ENCODE results near the gene EMILIN2.
"Not testable (repeated sequence)": the region's sequence is repeated elsewhere in the genome, so short reads cannot be mapped to it uniquely, and the experiment has no call there.

EMILIN2 gene

DNA sequence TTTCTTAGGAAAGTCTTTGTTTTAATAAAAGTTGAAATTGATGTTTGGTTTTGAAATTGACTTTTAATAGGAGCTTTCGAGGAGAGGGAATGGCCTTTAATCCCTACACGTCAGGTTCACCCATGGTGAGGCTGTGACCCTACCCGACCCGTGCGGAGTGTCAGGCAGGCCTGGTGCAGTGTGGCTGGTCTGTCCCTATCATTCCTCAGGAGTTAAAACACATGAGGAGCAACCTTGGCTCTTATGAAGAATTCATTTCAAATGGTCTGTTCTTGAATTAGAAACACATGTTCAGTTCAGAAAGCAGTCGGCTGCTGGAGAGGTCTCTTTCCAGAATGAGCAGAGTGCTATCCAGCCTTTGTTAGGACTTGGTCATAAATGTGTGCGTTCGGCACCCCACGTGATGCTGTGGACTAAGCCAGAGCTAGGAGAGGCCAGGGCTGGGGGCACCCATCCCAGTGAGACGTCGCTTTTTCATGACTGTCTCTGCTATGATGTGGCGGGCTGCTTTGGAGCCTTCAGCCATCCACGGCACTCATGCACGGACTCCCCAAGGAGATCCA lies 54.7 kb downstream of the EMILIN2 start:
- peak; percentile 81 for DNase-seq

DNA sequence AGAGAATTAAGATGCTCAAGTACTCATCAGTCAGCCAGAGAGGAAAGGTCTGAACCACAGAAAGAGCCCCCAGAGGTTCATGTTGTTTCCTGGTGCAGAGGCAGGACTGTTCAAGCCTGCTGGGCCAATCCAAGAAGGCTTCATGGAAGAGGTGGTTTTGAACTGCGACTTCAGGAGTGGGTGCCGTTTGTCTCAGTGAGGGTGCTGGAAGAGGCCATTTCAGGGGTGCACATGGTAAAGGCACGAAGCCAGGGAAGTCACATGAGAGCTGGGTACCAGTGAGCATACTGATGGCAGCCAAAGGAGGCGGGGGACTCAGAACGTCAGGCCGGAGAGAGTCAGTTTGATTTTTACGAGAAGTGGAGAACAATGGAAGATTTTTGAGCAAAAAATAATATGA lies 55.5 kb downstream of the EMILIN2 start:
- no peak for DNase-seq

DNA sequence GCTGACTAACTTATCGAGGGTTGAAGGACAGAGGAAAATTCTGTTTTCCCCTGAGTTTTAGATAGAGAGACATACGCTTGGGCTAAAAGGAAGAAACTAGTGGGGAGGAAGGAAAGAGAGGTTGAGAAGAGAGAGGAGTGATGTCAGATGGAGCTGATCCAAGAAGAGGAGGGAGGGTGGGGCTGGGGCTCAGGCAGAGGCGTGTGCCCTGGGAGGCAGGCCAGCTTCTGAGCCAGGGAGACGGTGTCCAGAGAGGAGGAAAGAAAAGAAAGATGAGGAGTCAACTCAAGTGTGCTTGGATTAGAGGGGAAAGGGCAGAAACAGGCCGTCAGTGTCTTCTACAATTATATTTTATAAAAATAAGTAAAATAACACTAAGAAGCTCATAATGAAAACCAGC lies 56.2 kb downstream of the EMILIN2 start:
- DNase-seq = peak; percentile 83

DNA sequence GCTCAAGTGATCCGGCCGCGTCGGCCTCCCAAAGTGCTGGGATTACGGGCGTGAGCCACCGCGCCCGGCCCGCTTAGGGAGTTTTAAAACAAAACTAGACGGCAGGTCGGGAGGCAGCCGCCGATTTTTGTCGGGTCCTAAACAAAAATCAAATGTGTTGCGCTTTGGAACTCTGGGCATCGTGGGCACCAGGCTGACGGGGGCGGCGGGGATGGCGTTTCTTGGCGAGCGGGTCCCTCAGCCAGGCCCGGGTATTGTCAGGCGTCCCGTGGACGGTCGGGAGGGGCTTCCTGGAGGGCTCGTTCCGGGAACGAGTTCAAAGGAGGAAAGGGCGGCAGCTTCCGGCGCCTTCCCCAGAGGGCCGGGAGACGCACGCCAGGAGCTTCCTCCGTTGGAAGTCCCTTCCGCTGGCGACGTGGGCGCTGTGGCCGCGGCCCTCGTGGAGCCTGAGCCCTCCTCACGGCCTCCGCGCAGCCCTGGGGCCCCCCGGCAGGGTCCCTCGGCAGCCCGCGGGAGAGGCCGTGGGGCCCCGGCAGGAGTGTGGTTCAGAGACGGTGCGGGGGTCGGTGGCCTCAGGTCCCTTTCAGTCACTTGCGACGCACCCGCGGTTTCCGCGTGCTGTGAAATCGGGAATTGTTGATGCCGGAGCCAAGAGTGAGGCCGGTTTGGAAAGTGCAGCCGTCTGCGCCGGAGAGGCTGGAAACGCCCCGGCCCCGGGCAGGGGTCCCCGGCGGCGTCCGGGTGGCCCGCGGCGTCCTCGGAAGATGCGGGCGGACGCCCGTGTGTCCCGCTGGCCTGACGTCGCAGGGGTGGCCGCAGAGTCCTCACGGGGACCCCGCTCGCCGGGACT lies 59.3 kb downstream of the EMILIN2 start:
- DNase-seq = peak; percentile 65

DNA sequence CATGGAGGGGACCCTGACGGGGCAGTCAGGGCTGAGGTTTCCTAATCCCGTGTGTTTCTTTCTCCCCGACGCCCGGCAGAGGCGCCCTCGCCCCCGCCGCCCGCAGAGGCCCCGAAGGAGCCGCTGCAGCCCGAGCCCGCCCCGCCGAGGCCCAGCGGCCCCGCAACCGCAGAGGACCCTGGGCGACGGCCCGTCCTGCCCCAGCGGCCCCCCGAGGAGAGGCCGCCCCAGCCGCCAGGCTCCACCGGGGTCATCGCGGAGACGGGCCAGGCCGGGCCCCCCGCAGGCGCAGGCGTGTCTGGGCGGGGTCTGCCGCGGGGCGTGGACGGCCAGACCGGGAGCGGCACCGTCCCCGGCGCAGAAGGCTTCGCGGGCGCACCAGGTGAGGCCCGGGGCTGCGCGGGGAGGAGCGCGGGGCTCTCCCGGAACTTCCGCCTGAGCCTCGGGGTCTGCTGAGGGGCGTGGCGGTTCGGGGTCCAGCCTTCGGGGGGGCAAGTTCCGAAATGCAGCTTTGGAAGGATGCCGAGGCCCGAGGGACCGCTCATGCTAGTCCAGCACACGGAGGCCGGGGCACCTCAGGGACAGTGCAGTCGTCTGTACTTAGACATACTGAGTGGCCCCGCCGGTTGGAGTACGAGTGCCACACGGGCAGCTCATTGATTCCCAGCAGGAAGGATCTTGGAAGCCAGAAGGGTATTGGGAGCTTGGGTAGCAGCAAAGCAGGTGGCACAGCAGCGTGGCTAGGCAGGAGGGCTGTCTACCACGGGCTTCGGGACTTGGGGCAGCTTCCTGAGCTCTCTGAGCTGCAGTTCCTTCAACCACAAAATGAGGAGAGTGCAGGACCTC lies 60.1 kb downstream of the EMILIN2 start:
- peak; percentile 34 for DNase-seq

DNA sequence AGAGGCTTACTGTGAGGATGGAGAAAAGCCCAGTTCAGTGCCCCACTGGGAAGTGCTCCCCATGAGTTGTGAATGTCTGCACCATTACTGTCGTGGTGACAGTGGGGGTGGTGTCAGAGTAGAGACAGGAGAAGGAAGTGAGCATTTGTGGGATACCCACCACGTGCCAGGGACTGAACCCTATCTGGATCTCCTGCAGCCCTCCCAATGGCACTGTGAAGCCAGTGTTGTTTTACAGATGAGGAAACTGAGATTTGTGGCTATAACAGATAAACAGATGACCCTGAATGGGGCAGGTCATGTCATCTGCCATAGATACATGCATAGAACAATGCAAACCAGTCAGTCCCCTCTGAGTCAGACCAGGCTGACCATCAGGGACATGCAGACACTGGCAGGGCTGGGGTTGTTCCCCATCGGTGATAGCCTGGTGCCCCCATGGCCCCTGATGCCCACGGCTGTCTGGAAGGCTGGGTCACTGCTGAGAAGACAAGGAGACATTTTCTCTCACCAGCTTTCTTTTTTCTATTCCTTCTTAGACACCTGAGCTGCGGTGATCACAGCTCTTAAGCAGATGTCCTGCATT lies 60.8 kb downstream of the EMILIN2 start:
- DNase-seq = no peak

DNA sequence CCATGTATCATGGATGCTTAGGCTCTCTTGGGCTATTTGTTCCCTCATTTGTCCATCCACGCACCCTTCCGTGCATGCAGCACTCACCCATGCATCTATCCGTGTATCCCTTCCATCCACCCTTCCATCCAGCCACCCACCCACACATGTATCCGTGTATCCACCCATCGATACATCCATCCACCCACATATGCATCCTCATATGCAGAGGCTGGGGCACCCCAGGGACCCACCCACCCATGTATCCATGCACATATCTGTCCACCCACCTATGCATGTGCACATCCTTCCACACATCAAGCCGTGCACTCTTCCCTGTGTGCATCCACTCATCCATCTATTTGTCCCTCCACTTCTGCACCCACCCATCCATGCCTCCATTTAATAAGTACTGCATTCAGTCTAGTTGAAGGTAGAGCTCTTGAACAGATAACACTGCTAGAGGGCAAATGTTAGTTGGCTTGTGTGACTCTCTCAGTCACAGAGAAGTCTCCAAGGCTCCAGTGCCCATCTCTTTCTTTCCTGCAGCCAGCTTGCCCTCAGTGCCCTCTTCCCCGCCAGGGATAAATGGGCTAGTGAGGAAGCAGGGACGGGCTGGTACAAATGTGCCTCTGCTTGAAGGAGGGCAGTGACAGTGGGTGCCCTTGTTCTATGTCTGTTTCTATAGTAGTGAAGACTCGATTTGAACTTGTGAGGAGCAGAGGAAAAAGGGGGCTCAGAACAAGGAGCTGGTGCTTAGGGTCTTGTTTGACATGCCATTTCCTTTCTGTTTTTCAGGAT lies 61.5 kb downstream of the EMILIN2 start:
- DNase-seq = no peak

DNA sequence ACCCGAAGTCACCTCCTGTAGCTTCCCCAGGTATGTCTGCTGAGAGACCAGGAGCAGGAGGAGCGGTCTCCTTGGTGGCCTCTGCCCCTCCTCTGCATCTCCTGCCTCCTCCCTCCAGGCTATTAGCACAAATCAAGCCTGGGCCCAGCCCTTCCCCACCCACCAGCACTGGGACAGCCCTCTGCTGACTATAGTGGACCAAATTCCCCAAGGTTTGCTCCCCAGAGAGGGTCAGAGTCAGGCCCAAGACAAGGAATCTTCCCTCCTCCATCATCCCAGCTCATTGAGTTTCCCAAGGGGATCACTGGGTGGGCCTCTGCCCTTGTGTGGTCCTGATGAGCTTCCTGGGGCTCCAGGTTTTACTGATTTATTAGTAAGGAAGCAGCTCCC lies 62.1 kb downstream of the EMILIN2 start:
- DNase-seq = no peak

DNA sequence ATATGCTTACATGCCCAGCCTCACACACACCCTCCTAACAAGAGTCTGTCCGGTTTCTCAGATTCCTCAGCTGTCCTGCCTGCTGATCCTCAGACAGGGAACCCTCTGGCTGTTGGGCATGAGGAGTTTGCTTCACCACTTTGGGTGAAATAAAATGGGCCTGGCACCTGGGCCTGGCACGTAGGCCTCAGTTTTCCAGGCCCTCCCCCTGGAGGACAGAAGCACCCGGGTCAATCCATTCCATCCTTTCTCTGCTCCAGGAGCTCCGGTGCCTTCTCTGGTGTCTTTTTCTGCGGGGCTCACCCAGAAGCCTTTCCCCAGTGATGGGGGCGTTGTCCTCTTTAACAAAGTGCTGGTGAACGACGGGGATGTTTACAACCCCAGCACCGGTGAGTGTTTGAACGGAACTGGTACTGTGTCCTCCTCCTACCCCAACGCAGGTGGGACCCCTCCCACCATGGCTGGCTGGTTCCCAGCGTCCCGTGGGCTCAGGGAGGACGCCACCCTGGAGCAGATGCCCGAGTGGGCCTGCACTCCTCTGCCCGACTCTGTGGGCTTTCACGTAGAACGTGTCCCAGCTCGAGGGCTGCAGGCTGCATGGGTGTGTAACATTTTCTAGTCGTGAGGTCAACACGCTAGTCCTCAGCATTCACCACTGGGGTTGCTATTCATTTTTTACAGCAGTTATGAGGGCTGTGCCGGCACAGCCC lies 62.8 kb downstream of the EMILIN2 start:
- no peak for DNase-seq

DNA sequence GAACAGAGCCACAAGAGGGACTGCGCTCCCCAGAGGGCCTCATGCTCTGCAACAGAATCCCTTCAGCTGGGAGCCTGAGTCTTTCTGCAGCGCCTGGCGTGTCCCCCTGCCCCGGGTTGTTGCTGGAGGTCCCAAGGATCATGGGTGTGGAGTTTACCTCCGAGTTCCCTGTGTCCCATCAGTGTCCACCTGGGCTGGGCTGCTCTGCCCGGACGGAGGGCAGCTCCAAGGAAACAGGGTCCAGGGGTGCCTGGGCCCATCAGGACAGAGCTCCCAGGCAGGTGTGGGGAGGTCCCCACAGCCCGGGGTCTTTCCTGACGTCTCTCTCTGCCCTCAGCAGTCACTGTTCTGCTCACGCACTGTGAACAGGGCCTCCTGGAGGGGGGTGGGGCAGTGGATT lies 63.5 kb downstream of the EMILIN2 start:
- no peak for DNase-seq

DNA sequence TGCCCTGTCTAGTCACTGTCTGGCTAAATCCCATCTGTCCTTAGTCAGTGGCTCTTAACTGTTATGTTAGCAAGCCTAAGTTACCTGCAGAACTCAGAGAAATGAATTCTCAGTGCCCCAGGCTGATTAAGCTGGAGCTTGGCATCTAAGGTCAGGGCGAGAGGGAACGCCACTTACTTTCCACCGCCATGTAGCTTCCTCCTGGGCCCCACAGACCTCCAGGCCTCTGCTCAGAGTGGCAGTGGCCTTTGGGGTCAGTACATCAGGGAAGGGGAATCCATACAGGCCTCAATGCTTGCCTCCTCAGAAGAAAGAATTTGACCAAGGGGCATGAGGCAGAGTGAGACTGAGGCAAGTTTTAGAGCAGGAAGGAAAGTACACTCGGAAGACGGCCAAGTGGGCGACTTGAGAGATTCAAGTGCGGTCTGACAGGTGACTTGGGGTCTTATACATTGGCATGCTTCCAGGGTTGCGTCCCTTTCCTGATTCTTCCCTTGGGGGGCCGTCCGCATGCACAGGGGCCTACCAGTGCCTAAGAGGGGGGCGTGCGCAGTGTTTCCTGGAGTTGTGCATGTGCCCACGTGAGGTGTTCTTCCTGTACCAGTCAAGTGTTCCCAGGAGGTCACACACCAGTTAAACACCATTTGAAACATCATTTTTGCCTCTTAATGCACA lies 64.1 kb downstream of the EMILIN2 start:
- DNase-seq = no peak

DNA sequence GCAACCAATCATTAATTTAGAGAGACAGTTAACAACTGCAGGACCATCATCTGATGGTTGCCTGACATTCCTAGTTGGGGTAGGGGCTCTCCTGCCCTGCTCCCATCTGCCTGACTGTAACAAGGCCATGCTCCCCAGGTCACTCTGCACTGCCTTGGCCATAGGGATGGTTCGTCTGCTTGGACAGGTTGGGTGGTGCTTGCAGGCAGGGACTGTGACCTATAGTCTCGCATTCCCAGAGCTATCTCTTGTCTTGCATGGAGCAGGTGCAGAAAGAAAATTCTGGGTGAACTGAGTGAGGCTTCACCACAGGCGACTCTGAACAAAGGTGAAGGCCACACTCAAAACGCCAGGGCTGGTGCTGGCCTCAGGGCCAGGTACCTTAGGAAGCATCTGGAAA lies 64.7 kb downstream of the EMILIN2 start:
- DNase-seq = no peak

DNA sequence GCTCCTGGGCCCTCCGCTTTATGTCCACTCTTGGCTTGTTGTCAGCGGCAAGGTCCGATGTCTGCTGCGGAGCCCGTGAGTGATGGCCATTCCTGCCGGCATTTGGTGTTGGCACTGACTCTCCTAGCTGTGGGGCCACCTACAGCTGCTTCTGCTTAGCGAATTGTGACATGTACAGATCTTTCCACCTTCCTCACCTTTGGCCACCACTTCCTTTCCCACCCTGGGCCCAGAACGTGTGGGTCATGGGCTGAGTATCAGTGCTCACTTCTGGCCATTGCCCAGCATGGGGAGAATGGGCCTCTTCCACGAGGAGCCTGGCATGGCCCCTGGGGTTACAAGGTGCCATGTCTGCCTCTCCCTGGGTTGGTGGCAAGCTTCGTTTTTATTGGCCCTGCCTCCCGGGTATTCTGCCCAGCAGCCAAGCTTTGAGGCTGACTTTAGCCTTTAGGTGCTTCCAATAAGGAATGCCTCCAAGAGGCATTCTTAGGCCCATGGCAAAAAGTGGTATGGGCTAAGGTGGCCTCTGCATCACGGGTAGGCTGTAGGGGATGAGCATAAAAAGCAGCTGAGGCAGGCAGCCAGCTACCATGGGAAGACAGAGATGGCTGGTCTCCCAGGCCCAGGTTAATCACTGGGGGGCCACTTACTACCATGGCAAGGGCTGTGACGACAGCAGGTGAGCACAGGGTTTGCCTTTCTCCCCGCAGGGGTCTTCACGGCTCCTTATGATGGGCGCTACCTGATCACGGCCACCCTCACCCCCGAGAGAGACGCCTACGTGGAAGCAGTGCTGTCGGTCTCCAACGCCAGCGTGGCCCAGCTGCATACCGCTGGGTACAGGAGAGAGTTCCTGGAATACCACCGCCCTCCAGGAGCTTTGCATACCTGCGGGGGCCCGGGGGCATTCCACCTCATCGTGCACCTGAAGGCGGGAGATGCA lies 65.8 kb downstream of the EMILIN2 start:
- no peak for DNase-seq

DNA sequence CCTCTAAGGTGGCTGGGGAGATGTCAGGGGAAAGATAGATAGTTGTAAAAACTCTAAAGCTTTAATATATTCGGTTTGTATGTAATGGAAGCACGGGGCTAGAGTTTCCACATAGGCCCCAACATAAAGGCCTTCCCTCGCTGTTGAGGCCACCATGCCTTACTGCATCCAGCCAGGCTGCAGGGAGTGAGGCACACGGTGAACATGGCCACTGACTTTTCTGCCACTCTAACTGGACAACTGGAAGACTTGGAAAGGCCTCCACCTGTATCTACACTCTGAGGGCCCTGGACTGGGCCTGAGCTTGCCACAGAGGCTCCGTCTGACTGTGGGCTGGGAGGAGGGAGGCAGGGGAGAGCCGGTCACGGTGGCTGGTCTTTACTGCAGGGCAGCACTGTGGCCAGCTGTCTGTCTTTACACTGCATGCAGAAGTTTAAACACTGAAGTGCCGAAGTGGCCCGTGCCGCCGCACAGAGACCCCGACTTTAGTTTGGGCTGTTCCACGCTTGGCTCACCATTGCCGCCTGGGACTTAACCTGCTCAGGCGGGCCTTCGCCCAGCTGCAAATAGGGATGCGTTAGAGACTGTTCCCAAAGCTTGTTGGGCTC lies 66.7 kb downstream of the EMILIN2 start:
- DNase-seq = no peak

DNA sequence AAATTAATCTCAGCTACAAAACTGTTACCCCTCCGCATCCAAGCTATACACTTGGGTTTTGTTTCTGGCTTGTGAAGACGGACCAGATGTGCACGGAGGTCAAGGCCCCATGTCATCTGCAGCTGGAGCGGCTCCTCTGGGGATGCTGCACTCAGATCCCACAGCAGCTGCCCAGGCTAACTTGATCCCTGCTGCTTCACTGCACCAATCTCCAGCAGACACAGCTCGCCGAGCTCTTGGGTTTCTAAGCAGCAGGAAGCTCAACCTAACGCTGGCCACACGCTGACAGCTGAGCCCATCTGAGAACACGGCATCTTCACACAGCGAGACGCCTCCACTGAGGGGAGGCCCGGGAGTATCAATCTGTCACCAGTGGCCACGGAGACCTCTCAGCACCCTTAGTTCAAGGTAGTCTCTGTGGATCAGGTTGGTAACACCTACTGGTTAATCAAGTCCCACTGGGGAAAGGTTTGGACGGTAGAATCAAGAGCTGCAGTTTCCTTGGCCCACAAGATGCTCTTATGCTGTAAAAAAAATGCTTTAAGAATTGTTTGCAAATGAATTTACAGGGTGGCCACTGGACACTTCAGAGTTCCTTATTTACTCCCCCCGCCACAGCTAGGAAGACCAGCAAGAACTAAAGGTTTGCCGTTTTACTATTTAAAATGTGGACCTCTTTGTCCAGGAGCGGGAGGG lies 67.5 kb downstream of the EMILIN2 start:
- no peak for DNase-seq

DNA sequence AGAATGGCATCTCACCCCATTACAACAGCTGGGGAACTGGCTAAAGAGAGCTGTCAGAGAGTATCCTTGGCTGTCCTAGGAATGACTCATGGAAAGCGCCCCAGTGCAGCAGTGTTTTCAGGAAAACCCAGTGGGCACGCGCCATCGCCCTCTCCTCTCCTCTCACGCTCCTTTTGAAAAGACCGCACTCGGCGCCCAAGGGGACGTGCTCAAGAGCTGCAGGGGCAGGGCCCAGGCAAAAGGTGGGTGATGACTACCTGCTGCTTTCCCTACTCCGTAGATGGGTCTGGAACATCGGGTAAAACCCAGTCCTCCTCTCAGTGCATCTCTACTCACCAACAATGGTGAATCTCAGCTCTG lies 68.1 kb downstream of the EMILIN2 start:
- no peak for DNase-seq

DNA sequence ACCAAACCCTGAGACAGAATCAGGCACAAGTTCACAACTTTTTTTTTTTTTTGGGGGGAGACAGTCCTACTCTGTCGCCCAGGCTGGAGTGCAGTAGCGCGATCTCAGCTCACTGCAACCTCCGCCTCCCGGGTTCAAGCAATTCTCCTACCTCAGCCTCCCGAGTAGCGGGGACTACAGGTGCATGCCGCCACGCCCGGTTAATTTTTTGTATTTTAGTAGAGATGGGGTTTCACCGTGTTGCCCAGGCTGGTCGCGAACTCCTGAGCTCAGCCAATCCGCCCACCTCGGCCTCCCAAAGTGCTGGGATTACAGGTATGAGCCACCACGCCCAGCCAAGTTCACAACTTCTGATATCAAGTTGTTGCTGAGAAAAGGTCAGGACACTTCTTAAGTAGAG lies 68.7 kb downstream of the EMILIN2 start:
- DNase-seq = not testable (repeated sequence)

DNA sequence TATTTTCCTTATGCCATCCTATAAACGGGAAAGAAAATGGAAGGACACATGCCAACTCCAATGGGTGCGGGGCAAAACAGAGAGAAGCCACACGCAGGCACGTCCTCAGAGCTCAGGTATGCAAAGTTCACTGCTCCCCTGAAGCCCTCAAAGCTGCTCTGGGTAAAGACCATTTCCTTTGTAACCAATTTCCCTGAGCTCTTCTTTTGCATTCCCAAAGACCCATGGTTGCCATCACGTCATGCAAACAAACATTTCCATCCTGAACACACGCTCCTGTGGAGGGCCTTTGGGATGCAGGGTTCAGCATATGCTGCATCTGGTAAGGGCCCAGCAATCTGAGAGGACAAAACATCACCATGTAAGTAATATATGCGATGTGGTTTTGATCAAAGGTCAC lies 69.4 kb downstream of the EMILIN2 start:
- DNase-seq = peak; percentile 10

Data from fibroblast of skin of right biceps (primary cell).